Measurements from ENCODE around the gene NR0B1.

DNA sequence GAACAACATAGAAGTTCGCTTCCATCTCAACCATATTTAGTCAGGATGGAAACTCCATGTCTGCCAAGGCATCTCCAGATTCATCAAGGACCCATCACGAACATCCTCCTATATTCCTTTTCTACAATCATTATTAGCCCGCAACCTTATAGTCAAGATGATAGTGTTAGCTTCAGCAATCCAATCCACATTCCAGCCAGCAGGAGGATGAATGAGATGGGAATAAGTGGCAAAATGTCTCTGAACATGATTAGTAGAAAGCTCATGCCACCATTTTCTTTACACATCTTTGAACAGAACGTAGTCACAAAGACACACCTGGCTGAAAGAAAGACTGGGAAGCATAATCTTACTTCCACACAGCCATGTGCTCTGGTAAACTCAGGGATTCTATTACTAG, 18.6 kb upstream of the NR0B1 start:
- no peak for TF ChIP-seq POLR2AphosphoS5 (IDR thresholded peaks at IDR 0.05)
- TF ChIP-seq, protein P1, sequence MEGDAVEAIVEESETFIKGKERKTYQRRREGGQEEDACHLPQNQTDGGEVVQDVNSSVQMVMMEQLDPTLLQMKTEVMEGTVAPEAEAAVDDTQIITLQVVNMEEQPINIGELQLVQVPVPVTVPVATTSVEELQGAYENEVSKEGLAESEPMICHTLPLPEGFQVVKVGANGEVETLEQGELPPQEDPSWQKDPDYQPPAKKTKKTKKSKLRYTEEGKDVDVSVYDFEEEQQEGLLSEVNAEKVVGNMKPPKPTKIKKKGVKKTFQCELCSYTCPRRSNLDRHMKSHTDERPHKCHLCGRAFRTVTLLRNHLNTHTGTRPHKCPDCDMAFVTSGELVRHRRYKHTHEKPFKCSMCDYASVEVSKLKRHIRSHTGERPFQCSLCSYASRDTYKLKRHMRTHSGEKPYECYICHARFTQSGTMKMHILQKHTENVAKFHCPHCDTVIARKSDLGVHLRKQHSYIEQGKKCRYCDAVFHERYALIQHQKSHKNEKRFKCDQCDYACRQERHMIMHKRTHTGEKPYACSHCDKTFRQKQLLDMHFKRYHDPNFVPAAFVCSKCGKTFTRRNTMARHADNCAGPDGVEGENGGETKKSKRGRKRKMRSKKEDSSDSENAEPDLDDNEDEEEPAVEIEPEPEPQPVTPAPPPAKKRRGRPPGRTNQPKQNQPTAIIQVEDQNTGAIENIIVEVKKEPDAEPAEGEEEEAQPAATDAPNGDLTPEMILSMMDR (IDR thresholded peaks at IDR 0.05): no peak
- no peak for TF ChIP-seq EP300 (IDR thresholded peaks at IDR 0.05; ENCODE audit: low read depth)

Measured in transverse colon (tissue), 4 donors.